Natural killer cell treated with Interleukin-12 subunit alpha and Interleukin-12 subunit beta and Interleukin-15 and Interleukin-18, amount 100 ng/mL, for 72 hours (primary cell): Measurements from ENCODE around the gene BAIAP3. TPM values are rescaled to one million over a fixed set of nuclear protein-coding genes. Genes with fewer than 3 reads are reported as not detected.

Experiments
- ATAC-seq, 2 donors: fragments of 150-1000 bp; cut with Tn5 transposase in 1 of 2; sonication (Bioruptor Pico), chemical (Tn5 transposase) in 1 of 2; 2 replicates each; pipeline ENCODE4 v1.10.0; 2021
- DNase-seq: peaks from one replicate; pipeline ENCODE4 v3.0.0; 2022; ENCODE audit warnings: low spot score
- H3K27ac Mint-ChIP-seq, 2 donors: 1 replicate in 1 of 2; 2 replicates in 1 of 2; pipeline ENCODE4 v1.8.0; 2022; ENCODE audit warnings: mixed read lengths in 2 of 2, mild to moderate bottlenecking in 1 of 2, moderate library complexity in 1 of 2
- H3K27me3 Mint-ChIP-seq, 2 donors: 1 replicate in 1 of 2; 2 replicates in 1 of 2; pipeline ENCODE4 v1.8.0; 2022; ENCODE audit warnings: mixed read lengths in 2 of 2
- H3K36me3 Mint-ChIP-seq: one replicate; pipeline ENCODE4 v1.8.0; 2022; ENCODE audit warnings: mixed read lengths
- H3K4me1 Mint-ChIP-seq, 2 donors: 1 replicate in 1 of 2; 2 replicates in 1 of 2; pipeline ENCODE4 v1.8.0; 2022; ENCODE audit warnings: low read depth in 2 of 2, mixed read lengths in 2 of 2, mild to moderate bottlenecking in 1 of 2
- H3K4me3 Mint-ChIP-seq: one replicate; pipeline ENCODE4 v1.8.0; 2022; ENCODE audit warnings: mixed read lengths
- H3K9me3 Mint-ChIP-seq: 2 replicates; pipeline ENCODE4 v1.8.0; 2022; ENCODE audit warnings: mixed read lengths
- total RNA-seq, 2 donors: library from RNA; stranded (reverse); gene quantifications; one replicate each; pipeline ENCODE4 v1.2.3, GENCODE V29; 2022

Gene BAIAP3
- total RNA-seq, 2 donors from 2014 or later = 0.17 to 0.31 TPM

DNA sequence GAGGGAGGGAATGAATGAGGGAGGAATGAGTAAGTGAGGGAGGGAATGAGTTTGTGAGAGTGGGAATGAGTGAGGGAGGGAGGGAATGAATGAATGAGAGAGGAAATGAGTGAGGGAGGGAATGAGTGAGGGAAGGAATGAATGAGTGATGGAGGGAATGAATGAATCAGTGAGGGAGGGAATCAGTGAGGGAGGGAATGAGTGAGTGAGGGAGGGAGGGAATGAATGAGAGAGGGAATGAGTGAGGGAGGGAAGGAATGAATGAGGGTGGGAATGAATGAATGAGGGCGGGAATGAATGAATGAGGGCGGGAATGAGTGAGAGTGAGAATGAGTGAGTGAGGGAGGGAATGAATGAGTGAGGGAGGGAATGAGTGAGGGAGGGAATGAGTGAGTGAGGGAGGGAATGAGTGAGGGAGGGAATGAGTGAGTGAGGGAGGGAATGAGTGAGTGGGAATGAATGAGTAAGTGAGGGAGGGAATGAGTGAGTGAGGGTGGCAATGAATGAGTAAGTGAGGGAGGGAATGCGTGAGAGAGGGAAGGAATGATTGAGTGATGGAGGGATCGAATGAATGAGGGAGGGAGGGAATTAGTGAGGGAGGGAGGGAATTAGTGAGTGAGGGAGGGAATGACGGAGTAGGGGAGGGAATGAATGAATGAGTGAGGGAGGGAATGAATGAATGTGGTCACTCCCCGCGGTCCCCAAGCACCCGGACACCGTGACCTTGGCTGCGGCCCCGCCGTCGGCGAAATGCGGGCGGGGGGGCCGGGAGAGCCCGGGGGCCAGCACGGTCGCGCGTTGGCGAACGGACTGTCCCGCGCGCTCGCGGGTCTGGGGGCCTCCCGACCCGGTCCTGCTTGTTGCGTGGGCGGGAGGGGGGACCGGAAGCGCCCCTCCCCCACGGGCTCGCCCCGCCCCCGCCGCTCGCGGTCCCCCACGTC is 25.1 kb upstream of the BAIAP3 start:
- peak overlapping the region; percentile 93 to 94 for H3K27ac Mint-ChIP-seq
- peaks cover 7% of the 10 kb centered on the region for H3K36me3 Mint-ChIP-seq
- DNase-seq (no peak), ATAC-seq (peak; percentile 2)
- peak overlapping the region; percentile 88 for H3K4me3 Mint-ChIP-seq
- H3K4me1 Mint-ChIP-seq = peaks cover 26 to 30% of the 10 kb centered on the region in 2 donors
- no peaks in the 10 kb centered on the region for H3K27me3 Mint-ChIP-seq
- no peaks in the 10 kb centered on the region for H3K9me3 Mint-ChIP-seq

DNA sequence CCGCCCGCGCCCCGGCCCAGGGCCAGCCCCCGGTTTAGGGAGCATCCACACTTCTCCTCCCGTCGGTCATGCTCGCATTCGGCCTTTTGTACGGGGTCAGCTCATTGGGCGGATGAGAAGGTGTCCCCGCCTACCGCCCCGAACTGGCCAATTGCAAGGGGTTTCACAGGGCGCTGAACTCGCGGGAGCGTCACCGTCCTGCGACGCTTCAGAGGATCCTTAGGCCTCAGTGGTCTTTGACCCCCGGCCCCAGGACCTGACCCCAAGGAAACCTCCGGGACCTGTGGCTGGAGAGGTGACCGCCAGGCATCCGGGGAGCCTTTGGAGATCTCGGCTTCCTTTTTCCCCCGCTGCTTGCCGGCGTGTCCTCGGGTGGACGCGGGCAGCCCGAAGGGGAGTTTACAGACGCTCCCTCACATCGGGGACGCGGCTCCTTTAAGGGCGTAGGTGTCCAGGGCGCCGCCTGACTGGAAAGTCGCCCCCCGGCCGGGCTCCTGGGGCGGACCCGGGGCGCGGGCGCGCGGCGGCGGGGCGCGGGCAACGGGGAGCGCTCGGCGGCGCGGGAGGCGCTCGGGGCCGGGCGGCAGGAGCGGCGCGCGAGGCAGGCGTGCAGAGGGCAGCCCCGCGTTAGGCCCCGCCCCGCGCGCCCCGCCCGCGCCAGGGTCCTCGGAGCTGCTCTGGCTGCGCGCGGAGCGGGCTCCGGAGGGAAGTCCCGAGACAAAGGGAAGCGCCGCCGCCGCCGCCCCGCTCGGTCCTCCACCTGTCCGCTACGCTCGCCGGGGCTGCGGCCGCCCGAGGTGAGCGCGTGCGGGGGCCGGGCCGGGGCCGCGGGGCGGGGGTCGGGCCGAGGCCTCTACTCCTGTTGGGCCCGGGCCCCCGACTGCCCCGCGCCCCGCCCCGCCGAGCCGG is 24.2 kb upstream of the BAIAP3 start, which contains the start of gene UBE2I:
UBE2I (plus strand) TSS at position 660 of the 909 bp plus-strand sequence. CDS start 4,395 bp downstream, outside the sequence.
- ATAC-seq = peak; percentile 86 to 91

DNA sequence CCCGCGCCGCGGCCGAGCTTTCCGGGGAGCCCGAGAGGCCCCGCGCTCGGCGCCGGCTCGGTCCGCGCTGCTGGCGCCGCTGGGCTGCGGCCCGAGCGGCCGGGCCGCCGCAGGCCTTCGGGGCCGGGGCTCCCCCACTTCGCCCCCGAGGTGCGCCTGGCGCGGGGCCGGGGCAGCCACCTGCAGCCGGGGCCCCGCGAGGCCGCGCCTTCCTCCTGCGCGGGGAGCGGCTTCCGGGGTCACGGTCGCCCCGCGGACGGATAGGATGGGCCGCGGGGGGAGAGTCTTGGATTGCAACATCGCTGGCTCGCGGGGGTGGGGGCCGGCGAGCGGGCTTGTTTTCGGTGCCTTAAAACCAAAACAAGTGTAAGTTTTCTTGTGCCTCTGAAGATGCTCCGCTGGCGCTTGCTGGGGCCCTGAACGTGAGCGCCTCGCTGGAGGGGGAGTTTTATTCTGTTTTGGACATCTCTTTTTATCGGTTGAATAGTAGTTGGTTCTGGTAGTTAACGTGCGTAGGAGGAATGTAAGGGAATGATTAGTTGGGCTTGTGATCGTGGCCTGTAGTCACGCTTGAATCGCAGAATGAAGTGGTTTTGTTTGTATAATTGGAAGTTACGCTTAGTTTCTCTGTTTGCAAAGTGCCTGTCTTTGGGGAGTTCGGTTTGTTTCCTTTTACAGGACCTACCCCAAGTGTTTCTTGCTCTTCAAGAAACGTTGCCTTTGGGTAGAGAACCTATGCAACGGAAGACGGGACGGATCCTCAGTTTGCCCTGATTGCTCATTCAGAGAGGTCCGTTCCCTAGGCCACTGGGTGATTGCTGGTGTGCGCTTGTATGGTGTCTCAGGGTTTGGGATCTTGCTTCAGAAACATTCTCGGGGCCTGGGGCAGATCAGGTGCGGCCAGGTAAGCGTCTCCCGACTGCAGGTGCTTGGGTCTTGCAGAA is 23.3 kb upstream of the BAIAP3 start:
- H3K27me3 Mint-ChIP-seq = no peaks in the 10 kb centered on the region

More for the DNA sequence above, 24.2 kb upstream of the BAIAP3 start, which contains the start of gene UBE2I:
- Mint-ChIP-seq H3K4me1 (peaks cover 21 to 31% of the 10 kb centered on the region in 2 donors), H3K36me3 (peaks cover 7% of the 10 kb centered on the region), H3K9me3 (no peaks in the 10 kb centered on the region), H3K27me3 (no peaks in the 10 kb centered on the region), H3K4me3 (peak within 1 kb of the TSS; percentile 97), H3K27ac (peak within 1 kb of the TSS; percentile 94)
- DNase-seq = peak; percentile 96

DNA sequence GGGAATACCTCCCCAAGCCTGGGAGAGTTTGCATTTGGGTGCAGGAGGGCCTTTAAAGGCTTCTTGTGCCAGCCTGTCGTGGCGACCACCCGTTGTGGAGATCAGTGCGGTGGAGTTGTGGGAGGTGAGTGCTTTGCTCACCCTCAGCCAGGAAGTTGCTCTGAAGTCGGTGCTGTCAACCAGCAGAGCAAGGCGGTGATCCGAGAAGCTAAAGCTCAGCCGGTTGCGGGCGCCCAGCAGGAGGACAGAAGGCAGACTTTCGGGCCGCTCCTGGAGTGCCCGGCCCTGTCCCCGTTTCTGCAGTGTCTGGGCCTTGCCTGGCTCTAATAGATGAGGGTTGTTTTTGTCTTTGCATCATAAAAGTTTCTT is 22.6 kb upstream of the BAIAP3 start:
- peaks cover 19 to 32% of the 10 kb centered on the region in 2 donors for H3K4me1 Mint-ChIP-seq
- H3K36me3 Mint-ChIP-seq = peaks cover 7% of the 10 kb centered on the region
- H3K27ac Mint-ChIP-seq = peak overlapping the region; percentile 94
- ATAC-seq (no peak), DNase-seq (no peak)
- H3K27me3 Mint-ChIP-seq = no peaks in the 10 kb centered on the region
- H3K4me3 Mint-ChIP-seq = peak overlapping the region; percentile 97
- H3K9me3 Mint-ChIP-seq = no peaks in the 10 kb centered on the region

More for the DNA sequence above, 23.3 kb upstream of the BAIAP3 start:
- peak overlapping the region; percentile 94 for H3K27ac Mint-ChIP-seq
- DNase-seq (peak; percentile 87), ATAC-seq (peak; percentile 47 to 60)
- H3K9me3 Mint-ChIP-seq = no peaks in the 10 kb centered on the region
- H3K36me3 Mint-ChIP-seq = peaks cover 7% of the 10 kb centered on the region
- H3K4me1 Mint-ChIP-seq = peaks cover 19 to 32% of the 10 kb centered on the region in 2 donors
- peak overlapping the region; percentile 97 for H3K4me3 Mint-ChIP-seq

DNA sequence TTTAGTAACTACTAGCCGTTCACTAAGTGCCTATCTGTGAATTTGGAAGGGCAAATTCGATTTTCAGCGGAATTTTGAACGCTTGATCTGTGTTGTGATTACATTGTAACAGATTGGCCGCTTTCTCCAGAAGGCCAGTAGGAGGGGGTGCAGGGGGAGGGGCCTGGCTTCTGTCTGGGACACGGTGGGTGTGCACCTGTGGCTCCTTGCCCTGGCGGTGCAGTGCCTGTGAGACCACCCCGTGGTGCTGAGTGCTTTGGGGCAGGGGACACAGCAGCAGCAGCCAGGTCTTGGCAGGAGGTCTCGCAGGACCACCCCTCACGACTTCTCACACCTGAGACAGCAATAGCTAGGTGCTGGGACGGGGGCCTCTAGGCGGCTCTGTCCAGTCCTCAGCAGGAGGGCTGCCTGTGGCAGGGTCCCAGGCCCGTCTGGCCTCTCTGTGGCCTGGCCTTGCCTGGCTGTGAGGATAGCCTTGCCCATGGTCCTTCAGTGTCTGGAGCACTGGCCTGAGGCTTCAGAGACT is 22.2 kb upstream of the BAIAP3 start:
- H3K4me1 Mint-ChIP-seq = peaks cover 19 to 32% of the 10 kb centered on the region in 2 donors
- H3K4me3 Mint-ChIP-seq = peak overlapping the region; percentile 97
- peaks cover 7% of the 10 kb centered on the region for H3K36me3 Mint-ChIP-seq
- H3K27me3 Mint-ChIP-seq = no peaks in the 10 kb centered on the region
- no peaks in the 10 kb centered on the region for H3K9me3 Mint-ChIP-seq
- no peak for ATAC-seq
- DNase-seq = no peak
- H3K27ac Mint-ChIP-seq = peak overlapping the region; percentile 94

DNA sequence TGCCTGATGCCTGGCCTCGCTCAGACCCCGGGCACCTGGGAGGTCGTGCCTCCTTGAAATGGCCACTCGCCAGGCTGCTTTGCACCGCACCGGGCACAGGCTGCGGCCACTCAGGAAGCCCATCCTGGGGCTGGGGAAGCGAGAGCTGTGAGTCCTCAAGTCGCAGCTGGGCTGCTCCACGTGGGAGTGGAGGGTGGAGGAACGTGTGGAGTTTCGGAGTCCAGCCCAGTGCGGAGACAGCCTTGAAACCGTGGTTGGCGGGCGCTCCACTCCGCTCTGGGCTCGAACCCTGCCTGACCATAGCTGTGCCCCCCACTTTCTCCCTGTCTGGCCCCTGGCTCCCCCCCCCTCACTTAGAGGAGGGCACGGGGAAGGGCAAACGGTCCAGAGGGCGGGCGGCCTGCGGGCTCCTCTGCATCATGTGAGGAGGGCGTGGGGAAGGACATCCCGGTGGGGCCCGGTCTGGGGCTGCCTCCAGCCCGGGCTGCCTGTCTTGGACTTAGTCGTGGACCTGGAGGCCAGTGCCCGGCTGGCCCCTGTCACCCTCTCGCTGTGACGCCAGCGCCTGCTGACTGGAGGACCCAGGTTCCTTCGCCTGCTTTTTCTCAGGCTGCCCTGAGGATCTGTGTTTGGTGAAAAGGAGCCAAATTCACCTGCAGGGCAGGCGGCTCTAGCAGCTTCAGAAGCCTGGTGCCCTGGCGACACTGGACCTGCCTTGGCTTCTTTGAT is 21.5 kb upstream of the BAIAP3 start:
- no peak for DNase-seq
- Mint-ChIP-seq H3K27ac (peak overlapping the region in 1 of 2 donors; percentile 94), H3K36me3 (peaks cover 7% of the 10 kb centered on the region), H3K4me1 (peaks cover 19 to 32% of the 10 kb centered on the region in 2 donors), H3K27me3 (no peaks in the 10 kb centered on the region), H3K9me3 (no peaks in the 10 kb centered on the region), H3K4me3 (peak overlapping the region; percentile 97)
- ATAC-seq = no peak

DNA sequence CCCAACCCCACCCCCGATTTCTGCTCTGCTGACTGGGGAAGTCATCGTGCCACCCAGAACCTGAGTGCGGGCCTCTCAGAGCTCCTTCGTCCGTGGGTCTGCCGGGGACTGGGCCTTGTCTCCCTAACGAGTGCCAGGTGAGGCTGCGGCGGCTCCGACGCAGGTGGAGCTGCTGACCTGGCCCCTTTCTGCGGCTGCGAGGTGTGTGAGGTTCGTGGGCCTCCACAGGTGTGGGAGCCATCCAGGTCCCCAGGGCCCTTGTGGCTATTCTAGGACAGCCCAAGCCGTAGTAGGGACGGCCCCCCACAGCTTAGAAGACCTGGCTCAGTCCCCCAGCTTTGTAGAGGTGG is 21.0 kb upstream of the BAIAP3 start:
- H3K27me3 Mint-ChIP-seq = no peaks in the 10 kb centered on the region
- H3K36me3 Mint-ChIP-seq = peaks cover 7% of the 10 kb centered on the region

DNA sequence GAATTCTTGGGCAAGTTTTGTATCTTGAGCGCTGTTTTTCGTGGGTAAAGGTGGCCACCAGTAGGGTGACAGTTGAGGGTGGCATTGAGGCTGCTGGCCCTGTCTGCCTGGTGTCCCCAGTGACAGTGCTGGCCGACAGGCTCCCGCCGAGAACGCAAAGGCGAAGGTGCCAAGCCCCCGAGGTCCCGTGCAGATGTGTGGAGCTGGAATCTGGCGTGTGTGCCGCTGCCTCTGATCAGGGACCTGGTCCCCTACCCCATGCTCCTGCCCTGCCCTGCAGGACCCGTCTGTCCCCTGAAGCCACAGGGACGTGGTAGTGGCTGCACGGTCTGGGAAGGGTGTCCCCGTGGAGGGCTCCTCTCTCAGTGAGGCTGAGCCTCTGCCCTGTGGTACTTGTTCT is 20.5 kb upstream of the BAIAP3 start:
- DNase-seq (no peak), ATAC-seq (no peak)
- Mint-ChIP-seq H3K27me3 (no peaks in the 10 kb centered on the region), H3K9me3 (no peaks in the 10 kb centered on the region), H3K4me3 (peak overlapping the region; percentile 97), H3K4me1 (peaks cover 19 to 29% of the 10 kb centered on the region in 2 donors), H3K36me3 (peaks cover 7% of the 10 kb centered on the region), H3K27ac (no peak overlapping the region)

More for the DNA sequence above, 21.0 kb upstream of the BAIAP3 start:
- peak overlapping the region; percentile 97 for H3K4me3 Mint-ChIP-seq
- no peaks in the 10 kb centered on the region for H3K9me3 Mint-ChIP-seq
- no peak overlapping the region for H3K27ac Mint-ChIP-seq
- DNase-seq = no peak
- H3K4me1 Mint-ChIP-seq = peaks cover 19 to 32% of the 10 kb centered on the region in 2 donors
- no peak for ATAC-seq

DNA sequence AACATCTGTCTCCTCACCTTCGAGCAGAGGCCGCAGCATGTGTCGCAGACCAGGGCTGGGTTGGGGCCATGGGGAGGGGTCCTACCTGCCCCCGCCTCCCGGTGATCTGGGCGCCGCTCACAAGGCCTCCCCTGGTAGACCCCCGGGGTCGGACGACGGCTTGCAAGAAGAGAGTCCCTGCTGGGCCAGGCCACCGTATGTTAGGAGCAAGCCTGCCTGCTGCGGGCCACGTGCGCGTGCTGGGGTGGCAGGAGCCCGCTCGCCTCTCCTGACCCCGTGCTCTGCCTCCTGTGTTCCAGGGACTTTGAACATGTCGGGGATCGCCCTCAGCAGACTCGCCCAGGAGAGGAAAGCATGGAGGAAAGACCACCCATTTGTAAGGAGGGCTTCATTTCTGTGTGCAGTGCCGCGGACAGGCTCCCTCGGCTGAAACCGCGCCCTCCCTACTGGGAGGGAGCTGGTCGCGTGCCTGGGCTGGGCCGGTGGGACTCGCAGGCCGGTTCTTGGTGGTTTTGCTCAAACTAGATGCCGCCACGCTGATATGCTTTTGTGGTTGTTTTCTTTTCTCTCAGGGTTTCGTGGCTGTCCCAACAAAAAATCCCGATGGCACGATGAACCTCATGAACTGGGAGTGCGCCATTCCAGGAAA is 19.6 kb upstream of the BAIAP3 start:
- H3K4me3 Mint-ChIP-seq = no peak overlapping the region
- no peak overlapping the region for H3K27ac Mint-ChIP-seq
- H3K27me3 Mint-ChIP-seq = no peaks in the 10 kb centered on the region
- ATAC-seq (no peak), DNase-seq (no peak)
- H3K4me1 Mint-ChIP-seq = peaks cover 13 to 26% of the 10 kb centered on the region in 2 donors
- H3K36me3 Mint-ChIP-seq = peaks cover 12% of the 10 kb centered on the region
- no peaks in the 10 kb centered on the region for H3K9me3 Mint-ChIP-seq

DNA sequence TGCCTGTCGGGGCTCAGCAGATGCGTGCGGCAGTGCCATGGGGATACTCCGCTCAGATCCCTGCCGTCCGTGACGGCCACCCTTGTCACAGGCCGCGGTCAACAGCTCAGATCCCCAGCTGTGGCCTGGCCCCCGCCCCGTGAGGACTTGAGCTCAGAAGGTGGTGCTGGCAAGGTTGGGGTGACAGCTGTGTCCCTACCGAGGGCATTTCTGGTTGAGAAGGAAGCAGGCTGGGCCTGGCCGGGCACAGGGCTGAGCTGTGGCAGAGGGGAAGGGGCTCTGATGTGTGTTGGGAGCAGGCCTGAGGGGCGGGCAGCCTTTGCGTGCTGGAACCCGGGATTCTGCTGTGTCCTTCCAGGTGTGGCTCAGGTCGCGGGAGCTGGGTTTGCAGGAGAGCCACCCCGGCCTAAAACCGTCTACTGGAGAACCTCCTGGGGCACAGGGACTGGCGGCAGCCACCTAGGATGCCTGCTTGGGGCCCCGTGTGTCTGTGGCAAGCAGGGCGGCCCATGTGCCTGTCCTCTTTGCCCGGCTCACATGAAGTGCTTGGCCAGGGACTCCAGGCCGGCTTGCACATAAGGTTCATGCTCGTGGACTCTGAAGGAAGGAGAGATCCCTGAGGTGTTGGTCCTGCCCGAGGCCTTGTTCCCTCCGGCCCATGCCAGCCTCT is 18.9 kb upstream of the BAIAP3 start:
- H3K9me3 Mint-ChIP-seq = no peaks in the 10 kb centered on the region
- no peaks in the 10 kb centered on the region for H3K27me3 Mint-ChIP-seq
- peaks cover 12% of the 10 kb centered on the region for H3K36me3 Mint-ChIP-seq
- ATAC-seq (no peak), DNase-seq (no peak)
- H3K27ac Mint-ChIP-seq = no peak overlapping the region
- no peak overlapping the region for H3K4me3 Mint-ChIP-seq
- peaks cover 13 to 26% of the 10 kb centered on the region in 2 donors for H3K4me1 Mint-ChIP-seq
